ENCODE data around the gene WRAP73. TPM values are rescaled to one million over a fixed set of nuclear protein-coding genes. Genes with fewer than 3 reads are reported as not detected.

WRAP73 gene
- total and polyA plus RNA-seq, 2 experiments from 2014 or later, result 22.6 to 43.3 TPM

Other genes with a start within 250 kb of the WRAP73 start
- gene ARHGEF16, start 195.4 kb downstream of the WRAP73 start, total RNA-seq (2014; rRNA removed; shearing (Covaris generic)), result 19.1 and 29.3 TPM in 2 replicates
- 11.2 and 12.2 TPM in 2 replicates for gene ARHGEF16, start 195.4 kb downstream of the WRAP73 start, polyA plus RNA-seq (2016; fragmentation: Nextera tagmentation; extraction: Ambion mirVana)
- 15.4 and 21.4 TPM in 2 replicates for gene MEGF6, start 38.6 kb downstream of the WRAP73 start, total RNA-seq (2014; rRNA removed; shearing (Covaris generic))
- 4.0 and 4.7 TPM in 2 replicates for gene MEGF6, start 38.6 kb downstream of the WRAP73 start, polyA plus RNA-seq (2016; fragmentation: Nextera tagmentation; extraction: Ambion mirVana)
- 20.3 and 24.4 TPM in 2 replicates for gene TPRG1L, start 25.1 kb downstream of the WRAP73 start, total RNA-seq (2014; rRNA removed; shearing (Covaris generic))
- gene TPRG1L, start 25.1 kb downstream of the WRAP73 start, polyA plus RNA-seq (2016; fragmentation: Nextera tagmentation; extraction: Ambion mirVana), result 6.2 and 6.6 TPM in 2 replicates
- gene TP73, start 2.4 kb upstream of the WRAP73 start, total RNA-seq (2014; rRNA removed; shearing (Covaris generic)), result 1.8 and 3.4 TPM in 2 replicates
- 1.4 and 1.8 TPM in 2 replicates for gene TP73, start 2.4 kb upstream of the WRAP73 start, polyA plus RNA-seq (2016; fragmentation: Nextera tagmentation; extraction: Ambion mirVana)
- 0.45 TPM in 1 of 2 replicates, not detected in the other for gene CCDC27, start 102.3 kb upstream of the WRAP73 start, total RNA-seq (2014; rRNA removed; shearing (Covaris generic))
- gene CCDC27, start 102.3 kb upstream of the WRAP73 start, polyA plus RNA-seq (2016; fragmentation: Nextera tagmentation; extraction: Ambion mirVana), result 0.18 TPM in 1 of 2 replicates, not detected in the other
- 3.2 TPM in 1 of 2 replicates, not detected in the other for gene SMIM1, start 122.6 kb upstream of the WRAP73 start, total RNA-seq (2014; rRNA removed; shearing (Covaris generic))
- 7.2 and 12.0 TPM in 2 replicates for gene SMIM1, start 122.6 kb upstream of the WRAP73 start, polyA plus RNA-seq (2016; fragmentation: Nextera tagmentation; extraction: Ambion mirVana)
- gene LRRC47, start 146.4 kb upstream of the WRAP73 start, total RNA-seq (2014; rRNA removed; shearing (Covaris generic)), result 75.7 and 76.8 TPM in 2 replicates
- gene LRRC47, start 146.4 kb upstream of the WRAP73 start, polyA plus RNA-seq (2016; fragmentation: Nextera tagmentation; extraction: Ambion mirVana), result 15.8 and 17.2 TPM in 2 replicates
- gene CEP104, start 207.1 kb upstream of the WRAP73 start, total RNA-seq (2014; rRNA removed; shearing (Covaris generic)), result 17.7 and 32.2 TPM in 2 replicates
- 20.5 and 21.1 TPM in 2 replicates for gene CEP104, start 207.1 kb upstream of the WRAP73 start, polyA plus RNA-seq (2016; fragmentation: Nextera tagmentation; extraction: Ambion mirVana)
- 12.6 and 18.1 TPM in 2 replicates for gene DFFB, start 207.4 kb upstream of the WRAP73 start, total RNA-seq (2014; rRNA removed; shearing (Covaris generic))
- 4.4 and 6.5 TPM in 2 replicates for gene DFFB, start 207.4 kb upstream of the WRAP73 start, polyA plus RNA-seq (2016; fragmentation: Nextera tagmentation; extraction: Ambion mirVana)

All from GM23338 (cell line).